CD1c-positive myeloid dendritic cell (primary cell): ENCODE data around the gene ZBTB17.

Experiments used
- DNase-seq: peaks from one replicate; pipeline ENCODE4 v3.0.0-alpha.2; 2016; ENCODE audit errors: extremely low spot score

Gene ZBTB17

DNA sequence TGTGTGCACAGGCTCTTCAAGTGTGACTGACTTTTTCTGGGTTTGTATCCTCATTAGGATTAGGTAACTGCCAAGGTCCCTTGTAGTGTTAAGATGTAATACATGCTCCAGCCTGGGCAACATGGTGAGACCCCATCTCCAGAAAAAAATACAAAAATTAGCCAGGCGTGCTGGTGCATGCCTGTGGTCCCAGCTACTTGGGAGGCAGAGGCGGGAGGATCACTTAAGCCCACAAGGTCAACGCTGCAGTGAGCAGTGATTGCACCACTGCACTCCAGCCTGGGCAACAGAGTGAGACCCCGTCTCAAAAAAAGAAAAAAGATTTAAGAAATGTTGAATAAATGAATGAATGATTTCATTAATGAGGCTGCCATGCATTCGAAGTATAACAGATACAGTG, 15.1 kb downstream of the ZBTB17 start:
- DNase-seq: no peak

DNA sequence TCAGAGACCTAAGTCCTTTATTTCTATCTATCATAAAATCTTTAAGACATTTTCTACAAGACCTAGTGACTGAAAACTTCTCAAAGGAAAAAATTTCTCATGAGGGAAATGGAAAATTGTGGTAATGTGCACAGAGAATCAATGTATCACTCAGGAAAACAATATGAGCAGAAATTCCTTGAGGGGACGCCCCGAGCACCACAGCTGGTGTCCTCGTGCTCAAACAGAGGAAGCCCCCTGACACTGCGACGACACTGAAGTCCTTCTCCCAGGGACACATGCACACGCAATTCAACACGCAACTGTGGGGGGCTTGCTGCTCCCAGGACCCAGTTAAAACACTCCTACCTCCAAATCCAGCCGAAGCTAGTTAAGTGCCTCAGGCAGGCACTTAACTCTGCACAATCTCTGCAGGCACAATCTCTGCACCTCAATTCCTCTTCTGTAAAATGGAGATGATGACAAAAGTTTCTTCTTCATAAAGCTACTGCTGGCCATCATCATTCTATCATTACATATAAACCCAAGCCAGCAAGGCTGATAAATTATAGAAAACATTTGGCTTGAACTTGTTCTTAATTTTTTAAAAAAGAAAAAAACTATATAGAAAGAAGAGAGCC, 16.0 kb downstream of the ZBTB17 start:
- no peak for DNase-seq

DNA sequence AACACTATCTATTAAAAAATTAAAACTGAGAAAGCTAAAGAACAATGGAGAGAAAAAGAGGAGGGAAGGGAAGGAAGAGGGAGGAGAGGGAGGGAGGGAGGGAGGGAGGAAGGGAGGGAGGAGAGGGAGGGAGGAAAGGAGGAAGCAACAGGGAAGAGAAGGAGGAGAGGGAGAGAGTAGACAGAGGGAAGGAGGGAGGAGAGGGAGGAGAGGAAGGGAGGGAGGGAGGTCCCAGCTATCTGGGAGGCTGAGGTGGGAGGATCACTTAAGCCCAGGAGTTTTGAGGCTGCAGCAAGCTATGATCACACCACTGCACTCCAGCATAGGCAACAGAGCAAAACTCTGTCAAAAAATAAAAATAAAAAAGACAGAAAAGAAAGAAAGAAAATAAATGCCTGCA, 16.5 kb downstream of the ZBTB17 start:
- no peak for DNase-seq

DNA sequence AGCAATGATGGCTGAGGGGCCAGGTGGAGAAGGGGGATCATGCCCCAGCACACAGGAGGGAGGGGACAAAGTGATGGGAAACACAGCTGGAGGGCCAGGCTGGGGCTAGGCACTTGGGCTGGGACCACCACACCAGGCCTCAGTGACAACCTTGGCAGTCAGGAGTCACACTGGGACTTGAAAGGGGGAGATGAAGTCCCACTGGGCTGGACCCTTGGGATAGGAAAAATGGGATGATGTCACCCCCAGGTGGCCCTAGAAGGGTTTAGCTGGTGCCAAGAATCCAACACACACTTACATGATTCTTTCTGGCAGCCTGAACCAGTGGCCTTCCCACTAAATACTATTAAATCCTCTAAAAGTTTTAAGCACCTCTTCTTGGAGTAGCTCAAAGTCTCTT, 17.1 kb downstream of the ZBTB17 start:
- DNase-seq: no peak

DNA sequence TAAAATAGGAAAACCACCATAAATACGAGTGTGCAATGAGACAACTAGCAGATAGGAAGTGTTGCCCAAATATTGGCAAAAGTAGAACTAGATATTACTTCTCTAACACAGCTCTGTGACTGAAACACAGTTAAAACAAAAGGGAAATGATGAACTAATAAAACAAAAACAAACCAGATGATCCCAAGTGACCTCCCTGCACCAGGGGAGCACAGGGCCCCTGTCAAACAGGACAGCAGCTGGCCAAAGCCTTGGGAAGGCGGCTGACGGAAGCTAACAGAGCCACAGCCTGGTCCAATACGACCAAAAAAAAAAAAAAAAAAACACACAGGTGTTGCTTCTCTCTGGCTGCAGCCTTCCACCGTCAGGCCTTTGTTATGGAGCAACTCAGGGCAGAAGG, 17.8 kb downstream of the ZBTB17 start:
- no peak for DNase-seq

DNA sequence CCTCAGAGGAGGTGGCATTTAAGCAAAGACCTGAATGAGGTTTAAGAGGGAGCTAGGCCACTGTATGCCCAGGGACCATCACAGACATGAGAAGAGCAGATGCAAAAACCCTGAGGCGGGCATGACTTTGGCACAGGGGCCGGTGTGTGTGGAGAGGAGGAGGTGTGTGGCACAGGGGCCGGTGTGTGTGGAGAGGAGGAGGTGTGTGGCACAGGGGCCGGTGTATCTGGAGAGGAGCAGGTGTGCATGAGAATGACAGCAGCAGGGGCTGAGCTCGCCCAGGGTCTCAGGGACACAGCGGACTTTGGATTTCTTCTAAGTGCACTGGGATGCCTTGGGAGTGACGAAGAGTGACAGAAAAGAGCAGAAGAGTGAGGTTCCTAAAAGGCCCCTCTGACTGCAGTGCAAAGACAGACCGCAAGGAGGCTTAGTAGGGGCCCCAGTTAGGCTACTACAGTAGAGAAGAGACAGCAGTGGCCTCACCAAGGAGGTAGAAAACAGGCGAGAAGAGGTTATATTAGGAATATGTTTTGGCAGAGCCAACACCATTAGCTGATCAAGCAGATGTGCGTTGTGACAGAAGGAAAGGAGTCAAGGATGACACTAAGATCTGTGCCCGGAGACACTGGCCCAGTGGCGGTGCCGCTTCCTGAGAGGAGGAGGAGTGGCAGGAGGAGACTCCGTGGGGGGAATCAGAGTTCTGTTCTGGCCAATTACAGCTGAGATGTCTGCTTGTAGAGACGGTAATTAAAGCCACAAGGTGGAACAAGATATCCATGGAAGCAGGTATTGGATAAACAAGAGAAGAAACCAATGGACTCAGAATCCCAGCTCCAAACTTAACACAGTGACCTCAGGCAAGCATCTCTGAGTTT, 18.4 kb downstream of the ZBTB17 start:
- no peak for DNase-seq

DNA sequence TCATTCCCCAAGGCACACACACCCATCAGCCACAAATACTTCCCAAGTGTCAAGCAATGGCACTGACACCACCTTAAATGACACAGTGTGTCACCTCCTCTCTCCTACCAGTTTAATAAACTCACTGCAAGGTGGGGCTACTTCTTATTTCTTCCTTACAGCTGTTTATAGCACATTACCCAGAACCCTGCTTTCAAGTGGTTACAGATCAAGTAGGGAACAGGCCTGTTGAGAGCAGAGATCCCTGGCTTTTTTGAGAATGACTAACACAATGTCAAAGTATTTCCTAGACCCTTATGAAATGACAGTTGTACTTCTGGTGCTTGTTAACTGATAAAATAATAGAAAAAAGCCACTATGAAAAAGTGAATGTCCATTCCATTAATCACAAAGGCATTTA, 19.8 kb downstream of the ZBTB17 start:
- DNase-seq: no peak

DNA sequence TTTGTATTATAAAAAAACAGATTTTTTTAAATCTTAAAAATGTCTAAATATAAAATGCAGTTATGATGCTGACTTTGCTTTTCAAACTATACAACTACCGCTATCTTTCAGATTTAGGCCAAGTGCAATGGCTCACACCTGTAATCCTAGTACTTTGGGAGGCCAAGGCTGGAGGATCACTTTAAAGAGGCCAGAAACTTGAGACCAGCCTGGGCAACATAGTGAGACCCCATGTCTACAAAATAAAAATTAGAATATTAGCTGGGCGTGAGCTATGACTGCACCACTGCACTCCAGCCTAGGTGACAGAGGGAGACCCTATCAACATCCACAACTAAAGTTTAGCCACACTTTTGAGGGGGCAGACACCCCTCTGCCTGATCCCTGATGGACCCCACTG, 20.3 kb downstream of the ZBTB17 start:
- no peak for DNase-seq

DNA sequence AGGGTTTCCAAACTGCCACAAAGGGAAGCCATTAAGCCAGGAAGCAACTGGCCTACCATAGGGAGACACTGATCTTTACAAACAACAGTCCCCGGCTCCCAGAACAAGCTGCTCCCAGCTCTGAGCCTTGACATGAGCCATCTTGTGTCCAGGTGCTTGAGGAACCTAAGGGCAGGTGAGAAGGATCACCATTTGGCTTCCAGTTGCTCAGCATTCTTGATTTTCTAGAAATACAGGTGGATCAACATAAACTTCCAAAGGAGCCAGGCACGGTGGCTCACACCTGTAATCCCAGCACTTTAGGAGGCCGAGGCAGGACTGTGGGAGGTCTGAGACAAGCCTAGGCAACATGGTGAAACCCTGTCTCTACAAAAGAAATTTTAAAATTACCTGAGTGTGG, 21.6 kb downstream of the ZBTB17 start:
- no peak for DNase-seq

DNA sequence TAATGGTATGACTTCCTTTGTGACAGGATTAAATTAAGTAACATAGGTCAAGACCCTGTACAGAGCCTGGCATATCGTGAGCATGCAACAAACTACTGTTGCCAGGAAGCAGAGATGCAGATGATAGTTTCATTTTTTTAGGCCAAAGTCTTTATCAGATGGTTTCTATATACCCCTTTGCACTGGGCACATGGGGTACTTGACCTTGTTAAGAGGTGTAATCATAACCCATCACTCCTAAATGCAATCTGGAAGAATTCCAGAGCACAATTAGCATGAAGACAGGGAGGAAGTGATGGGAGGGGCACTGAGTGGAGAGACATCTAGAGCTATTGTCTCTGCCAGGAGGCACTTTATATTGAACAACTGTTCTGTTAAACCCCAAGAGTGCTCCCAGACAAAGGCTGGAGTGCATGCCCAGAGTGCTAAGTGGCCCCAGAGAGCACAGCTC, 22.1 kb downstream of the ZBTB17 start:
- DNase-seq: no peak

DNA sequence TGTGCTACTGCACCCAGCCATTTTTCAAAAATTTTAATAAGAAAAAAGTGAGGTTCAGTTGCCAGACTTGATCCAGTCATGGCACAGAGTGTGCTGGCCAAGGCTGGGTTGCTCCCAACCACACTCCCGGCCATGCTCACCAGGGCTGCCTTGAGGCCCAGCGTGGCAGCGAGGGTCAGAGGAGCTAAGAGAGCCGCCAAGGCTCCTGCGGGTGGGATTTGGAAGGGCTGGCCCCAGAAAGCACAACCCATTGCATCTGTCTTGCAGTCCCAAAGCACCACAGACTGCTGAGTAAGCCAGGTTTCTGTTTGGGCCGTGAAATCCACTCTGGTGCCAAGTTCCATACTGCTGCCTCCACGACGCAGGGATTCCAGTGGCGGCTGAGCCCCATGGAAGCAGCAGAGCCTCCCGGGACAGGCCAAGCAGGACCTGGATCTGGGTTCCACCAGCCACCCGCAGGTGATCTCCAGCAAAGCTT, 22.6 kb downstream of the ZBTB17 start:
- no peak for DNase-seq

DNA sequence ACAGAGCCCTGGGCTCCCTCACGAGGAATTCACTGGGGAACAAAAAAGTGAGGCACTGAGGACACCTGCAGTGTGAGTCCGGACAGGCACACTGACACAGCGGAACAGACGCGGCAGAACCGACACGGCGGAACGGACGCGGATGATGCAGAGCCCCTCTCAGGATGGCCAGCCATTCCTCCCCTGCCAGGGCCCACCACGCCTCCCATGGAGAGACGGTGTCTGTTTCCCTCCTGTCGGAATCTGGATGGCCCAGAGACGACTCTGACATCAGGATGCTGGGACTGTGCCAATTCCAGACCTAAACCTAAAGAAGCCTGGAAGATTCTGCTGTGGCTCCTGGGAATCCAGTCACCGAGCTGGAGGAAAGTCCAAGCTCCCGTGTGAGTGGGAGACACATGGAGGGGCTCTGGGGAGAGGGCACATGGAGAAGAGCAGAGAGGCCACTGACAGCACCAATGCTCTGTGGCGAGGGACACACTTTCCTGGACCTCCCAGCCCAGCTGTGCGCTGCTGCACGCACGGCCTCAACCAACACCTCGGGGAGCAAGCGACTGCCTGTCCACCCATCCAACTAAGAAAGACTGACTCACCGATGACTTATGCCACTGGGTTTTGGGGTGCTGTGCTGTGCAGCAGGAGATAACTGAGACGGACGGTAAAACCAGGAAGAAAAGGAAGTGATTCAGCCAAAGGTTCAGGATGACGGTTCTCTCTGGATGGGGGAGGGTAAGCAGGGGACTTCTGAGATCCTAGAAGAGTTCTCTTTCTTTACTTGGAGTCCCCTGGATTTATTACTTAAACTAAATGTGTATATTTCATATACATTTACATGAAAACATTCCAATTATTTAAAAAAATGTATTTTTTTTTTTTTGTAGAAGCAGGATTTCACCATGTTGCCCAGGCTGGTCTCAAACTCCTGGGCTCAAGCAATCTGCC, 23.3 kb downstream of the ZBTB17 start:
- DNase-seq: peak; percentile 83

DNA sequence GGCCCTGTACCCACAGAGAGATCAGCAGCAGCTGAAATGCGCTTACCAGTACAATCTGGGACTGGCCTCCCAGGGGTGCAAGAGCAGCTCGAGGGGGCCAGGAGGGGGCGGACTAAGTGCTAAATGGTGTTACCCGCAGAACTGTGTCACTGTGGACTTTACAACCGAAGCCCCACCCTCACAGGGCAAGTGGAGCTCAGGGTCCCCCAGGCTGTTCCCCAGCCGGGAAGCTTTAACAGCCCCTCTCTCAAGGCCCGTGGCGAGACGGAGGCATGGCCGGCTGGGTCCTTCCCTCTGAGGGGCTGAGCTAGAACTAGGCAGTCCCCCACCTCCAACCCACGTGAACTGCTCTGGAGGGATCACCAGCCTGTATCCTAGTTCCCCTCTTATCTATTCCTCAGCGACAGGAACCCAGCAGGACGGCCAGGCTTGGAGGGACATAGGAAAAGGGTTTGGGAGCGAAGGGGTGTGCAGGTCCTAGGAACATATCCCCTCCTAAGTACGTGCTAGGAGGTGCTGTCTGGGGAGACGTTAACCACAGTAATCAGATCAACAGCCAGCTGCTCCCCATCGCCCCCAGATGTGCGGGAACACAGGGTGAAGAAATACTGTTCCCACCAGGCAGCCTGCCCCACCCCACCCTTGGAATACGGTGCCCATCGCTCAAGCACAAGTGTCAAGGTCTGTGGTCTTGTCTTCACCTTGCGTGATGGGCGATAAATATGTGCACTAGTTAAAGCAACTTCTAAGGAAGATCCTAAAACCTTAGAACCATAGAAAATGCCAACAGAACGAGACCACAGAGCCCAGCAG, 24.4 kb downstream of the ZBTB17 start:
- no peak for DNase-seq

DNA sequence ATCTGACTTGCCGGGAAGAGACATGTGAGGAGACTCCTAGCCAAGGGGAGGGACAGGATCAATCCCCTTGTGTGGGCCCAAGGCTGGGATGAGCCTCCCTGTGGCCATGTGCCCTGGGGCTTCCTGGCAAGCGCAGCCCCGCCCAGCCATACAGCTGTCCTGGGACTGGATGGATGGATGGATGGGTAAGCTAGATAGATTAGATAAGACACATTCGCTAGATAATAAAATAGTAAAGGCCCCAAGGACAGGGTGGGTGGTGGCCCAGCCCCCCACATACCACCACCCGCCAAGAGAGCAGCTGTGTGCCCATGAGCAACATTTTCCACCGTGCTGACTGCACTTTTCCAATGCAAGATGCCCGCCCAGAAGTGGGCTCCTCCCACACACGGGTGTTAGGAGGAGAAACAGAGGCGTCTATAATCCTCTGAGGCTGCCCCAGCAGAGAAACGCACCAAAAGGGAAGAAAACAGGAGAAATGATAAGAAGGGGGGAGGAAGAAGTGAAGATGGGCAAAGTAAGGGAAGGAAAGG, 25.1 kb downstream of the ZBTB17 start:
- peak; percentile 53 for DNase-seq

DNA sequence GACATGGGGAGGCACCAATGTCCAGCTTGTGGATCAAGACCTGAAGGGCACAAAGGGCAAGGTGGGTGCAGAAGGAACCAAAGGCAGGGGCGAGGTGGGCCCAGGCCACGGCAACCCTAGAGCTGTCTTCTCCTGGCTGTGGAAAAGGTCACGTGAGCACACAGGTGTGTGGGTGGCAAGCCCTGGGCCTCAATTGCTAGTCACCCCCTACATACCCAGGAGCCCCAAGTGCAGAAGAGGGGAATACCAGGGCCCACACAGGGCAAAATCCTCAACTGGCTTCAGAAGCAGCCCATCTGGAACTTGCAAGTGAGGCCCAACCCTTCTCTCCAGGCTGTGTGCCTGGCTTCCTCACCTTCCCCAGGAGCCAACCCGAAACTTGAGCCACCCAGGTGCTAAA, 25.6 kb downstream of the ZBTB17 start:
- no peak for DNase-seq

DNA sequence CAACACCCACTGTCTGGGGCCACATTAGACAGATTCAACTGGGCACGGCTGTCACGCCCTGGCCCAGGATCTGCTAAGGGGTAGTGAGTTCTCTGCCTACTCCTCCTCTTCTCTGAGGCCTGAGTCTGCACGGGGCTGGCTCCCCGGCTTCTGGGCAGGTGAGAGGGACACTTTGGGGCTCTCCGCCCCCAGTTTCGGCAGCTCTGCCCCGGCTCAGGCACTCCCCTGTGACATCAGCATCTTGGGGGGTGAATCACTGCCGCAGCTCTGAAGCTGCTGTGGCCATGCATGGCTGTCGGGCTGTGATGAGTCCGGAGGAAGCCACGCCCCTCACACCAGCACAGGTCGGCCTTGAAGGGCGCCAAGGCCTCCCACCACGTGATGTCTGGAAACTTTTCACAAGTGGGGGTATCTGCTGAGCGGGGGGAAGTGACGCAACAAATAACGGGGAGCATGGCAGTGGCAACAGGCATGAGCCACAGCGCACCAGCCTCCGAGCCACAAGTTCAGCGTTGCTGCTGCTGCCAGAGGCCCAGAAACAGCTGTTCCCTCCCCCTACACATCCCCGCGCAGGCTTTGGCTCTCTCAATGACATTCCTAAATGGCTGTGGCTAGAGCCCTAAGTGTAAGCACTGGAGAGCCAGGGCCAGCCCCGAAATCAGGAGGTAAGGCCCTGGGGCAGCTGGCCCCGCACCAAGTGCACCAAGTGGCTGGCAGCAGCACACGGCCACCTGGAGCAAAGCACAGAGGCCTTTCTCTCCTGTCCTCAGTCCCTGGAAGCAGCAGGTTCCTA, 26.3 kb downstream of the ZBTB17 start:
- DNase-seq: peak; percentile 87

DNA sequence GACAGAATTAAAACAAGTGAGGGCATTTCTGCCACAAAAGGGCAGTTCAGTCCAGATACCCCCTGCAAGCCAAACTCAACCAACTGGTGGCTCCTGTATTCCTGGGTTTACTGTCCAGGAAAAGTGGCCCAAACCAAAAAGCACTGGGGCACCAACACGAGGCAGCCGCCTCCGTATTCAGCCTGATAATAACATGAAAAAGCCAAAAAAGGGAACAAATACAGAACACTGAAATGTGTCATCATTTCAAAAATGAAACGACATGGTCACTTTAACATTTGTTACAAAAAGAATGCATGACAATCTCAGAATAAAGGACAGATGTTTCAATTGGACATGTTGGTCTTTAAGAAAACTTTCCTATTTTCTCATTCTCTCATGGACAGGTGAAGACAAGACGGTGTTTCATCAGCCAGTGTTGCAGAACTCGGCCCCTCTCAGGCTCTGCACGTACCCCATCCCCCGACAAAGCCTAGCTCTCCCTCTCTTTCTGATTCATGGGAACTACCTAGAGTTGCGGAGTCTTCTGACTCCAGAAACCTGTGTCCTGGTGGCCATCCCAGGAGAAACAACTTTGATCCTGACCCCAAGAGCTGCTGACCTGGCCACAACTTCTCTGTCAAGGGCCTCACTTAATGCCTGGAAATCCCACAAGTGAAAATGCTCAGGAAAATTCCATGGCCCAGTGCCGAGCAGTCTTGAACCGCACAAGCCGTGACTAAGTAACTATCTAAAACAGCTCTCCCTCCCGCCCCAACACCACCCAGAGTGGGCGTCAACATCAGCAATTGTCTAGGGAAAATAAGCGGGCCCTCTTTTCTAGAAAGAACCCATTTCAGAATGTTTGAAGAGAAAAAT, 27.1 kb downstream of the ZBTB17 start:
- DNase-seq: peak; percentile 72

DNA sequence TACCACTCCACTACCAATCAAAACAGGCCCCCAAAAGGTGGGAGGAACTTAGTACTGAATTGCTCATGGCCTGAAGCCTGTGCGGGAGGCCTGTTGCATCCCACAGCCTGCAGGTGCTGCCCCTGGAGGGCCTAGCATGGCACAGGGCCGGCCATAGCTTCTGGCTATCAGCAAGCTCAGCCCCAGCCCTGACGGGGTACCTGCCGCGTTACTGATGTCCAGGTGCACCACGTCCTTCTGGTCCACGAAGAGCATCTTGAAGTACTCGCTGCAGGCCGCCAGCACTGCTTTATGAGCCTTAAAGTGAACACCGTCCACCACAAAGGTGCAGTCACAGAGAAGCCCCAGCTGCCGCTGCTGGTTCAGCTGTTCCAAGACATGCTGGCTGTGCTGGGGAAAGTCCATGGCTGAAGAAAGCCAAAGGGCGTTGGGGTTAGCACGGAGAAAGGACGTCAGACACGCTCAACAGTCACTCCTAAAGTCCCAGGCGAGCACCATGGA, 27.8 kb downstream of the ZBTB17 start:
- DNase-seq: no peak
